HepG2 (cell line): ENCODE data around the gene PSKH1. TPM values are rescaled to one million over a fixed set of nuclear protein-coding genes. Genes with fewer than 3 reads are reported as not detected.
A peak's percentile ranks its signal among the peaks of the same experiment; 100 is the strongest.

Source experiments
- ATAC-seq: fragments of 200-7000 bp; cut with Tn5 transposase; 3 replicates; pipeline ENCODE4 v1.9.1; 2020; ENCODE audit warnings: mild to moderate bottlenecking, moderate library complexity
- BruUV-seq: library from RNA; stranded (reverse); fragments of 400-500 nt; replicated peaks from 2 replicates; lab custom pipeline; 2021; lab: Mats Ljungman, UMichigan
- CTCF ChIA-PET: fragments of 300-600 bp; formaldehyde crosslinking; extraction: SDS; loops from one replicate; lab custom pipeline; 2021; ENCODE audit warnings: low total read pairs, inconsistent platforms, low intra/inter-chr PET ratio; lab: Yijun Ruan, JAX
- POLR2A ChIA-PET: fragments of 350-600 bp; sonication (Branson Sonifier 250); formaldehyde crosslinking; loops from one replicate; lab custom pipeline; 2020; ENCODE audit warnings: antibody characterized with exemption, inconsistent platforms; lab: Yijun Ruan, JAX
- DNase-seq: peaks from one replicate; pipeline ENCODE4 v3.0.0-alpha.2; 2015; ENCODE audit warnings: low spot score
- FAIRE-seq: peaks from 3 replicates; lab custom pipeline; 2011; peaks lifted over from hg19 to GRCh38; lab: Jason Lieb, UNC
- H2AFZ ChIP-seq: one replicate; pipeline ENCODE4 v1.6.1; 2011; ENCODE audit warnings: low read length, inconsistent platforms
- H3K27ac ChIP-seq: fragments of 300-600 bp; 3 replicates; pipeline ENCODE4 v1.8.0; 2011; ENCODE audit warnings: mixed run types, mild to moderate bottlenecking, mixed read lengths, low read length, inconsistent platforms; ENCODE audit not compliant: insufficient read depth; ENCODE audit errors: extremely low read length
- H3K27me3 ChIP-seq, 2 experiments: fragments of 200-600 bp in 1 of 2; 2 replicates in 1 of 2; 3 replicates in 1 of 2; pipeline versions ENCODE4 v1.6.0 to v1.8.0; 2011; ENCODE audit warnings: low read length in 2 of 2, mild to moderate bottlenecking in 2 of 2, moderate library complexity in 2 of 2, inconsistent platforms in 1 of 2; ENCODE audit not compliant: insufficient read depth in 2 of 2, control insufficient read depth in 1 of 2
- H3K36me3 ChIP-seq, 2 experiments: fragments of 200-600 bp in 1 of 2; replicated peaks in 1 of 2; 2 replicates in 1 of 2; 3 replicates in 1 of 2; pipeline versions ENCODE4 v1.5.1 to v1.8.0; 2011; ENCODE audit warnings: low read length in 2 of 2, inconsistent platforms in 1 of 2; ENCODE audit not compliant: insufficient read depth in 2 of 2, control insufficient read depth in 1 of 2
- H3K4me1 ChIP-seq: 2 replicates; pipeline ENCODE4 v1.5.1; 2012; ENCODE audit warnings: low read length, inconsistent platforms; ENCODE audit not compliant: insufficient read depth
- H3K4me2 ChIP-seq: 2 replicates; pipeline ENCODE4 v1.6.0; 2011; ENCODE audit warnings: low read depth, low read length, inconsistent platforms
- H3K4me3 ChIP-seq, 3 experiments: fragments of 200-600 bp in 1 of 3; sonication (generic), shearing (Covaris generic) in 1 of 3; replicated peaks in 1 of 3; 2 replicates each; pipeline ENCODE4 v1.5.1; 2011 to 2016; ENCODE audit warnings: low read length in 3 of 3, inconsistent platforms in 2 of 3, low read depth in 2 of 3, mild to moderate bottlenecking in 2 of 3, control low read depth in 1 of 3, mixed read lengths in 1 of 3; ENCODE audit not compliant: insufficient read depth in 1 of 3
- H3K79me2 ChIP-seq: one replicate; pipeline ENCODE4 v1.6.1; 2011; ENCODE audit warnings: low read length, inconsistent platforms; ENCODE audit not compliant: insufficient read depth
- H3K9ac ChIP-seq: 2 replicates; pipeline ENCODE4 v1.6.0; 2011; ENCODE audit warnings: mild to moderate bottlenecking, low read depth, low read length, inconsistent platforms; ENCODE audit not compliant: insufficient read depth
- H3K9me3 ChIP-seq: 2 replicates; pipeline ENCODE4 v1.5.1; 2012; ENCODE audit warnings: mild to moderate bottlenecking, low read length
- H4K20me1 ChIP-seq: 2 replicates; pipeline ENCODE4 v1.6.0; 2011; ENCODE audit warnings: inconsistent platforms, mild to moderate bottlenecking, low read length, moderate library complexity; ENCODE audit not compliant: insufficient read depth
- AGO2 ChIP-seq: fragments of 200-400 bp; formaldehyde crosslinking; optimal IDR thresholded peaks from 2 replicates; pipeline ENCODE3; 2017; ENCODE audit warnings: mild to moderate bottlenecking, low read depth, low read length, moderate library complexity
- AKAP8 ChIP-seq: sonication (generic); formaldehyde crosslinking; IDR thresholded peaks from 2 replicates; pipeline ENCODE4 v1.5.1; 2020; ENCODE audit warnings: mild to moderate bottlenecking, missing genetic modification reagents
- BRD4 ChIP-seq: sonication (generic); formaldehyde crosslinking; IDR thresholded peaks from 2 replicates; pipeline ENCODE4 v1.4.0; 2020; ENCODE audit warnings: missing genetic modification reagents
- RBM39 ChIP-seq: fragments of 200-400 bp; formaldehyde crosslinking; IDR thresholded peaks from one replicate; pipeline ENCODE4 v1.6.1; 2018; ENCODE audit warnings: antibody characterized with exemption, mild to moderate bottlenecking, low read depth, low read length; ENCODE audit not compliant: poor library complexity, severe bottlenecking
- RFX5 ChIP-seq: IDR thresholded peaks from 2 replicates; pipeline ENCODE4 v1.6.1; 2011; ENCODE audit warnings: low read depth, low read length, improper control_type of control experiment
- SAP130 ChIP-seq: IDR thresholded peaks from 2 replicates; pipeline ENCODE4 v1.6.1; 2016; ENCODE audit warnings: low read depth
- TBL1XR1 ChIP-seq: fragments of 150-350 bp; IDR thresholded peaks from 2 replicates; pipeline ENCODE4 v1.6.1; 2014; ENCODE audit warnings: borderline replicate concordance, low read length; ENCODE audit not compliant: partially characterized antibody
- ZFP62 ChIP-seq: sonication (generic); formaldehyde crosslinking; IDR thresholded peaks from 2 replicates; pipeline ENCODE4 v1.4.0; 2020; ENCODE audit warnings: missing genetic modification reagents
- ZNF30 ChIP-seq: sonication (generic); formaldehyde crosslinking; IDR thresholded peaks from 2 replicates; pipeline ENCODE4 v1.5.0; 2020; ENCODE audit warnings: mild to moderate bottlenecking, missing genetic modification reagents
- ZNF432 ChIP-seq: sonication (generic); formaldehyde crosslinking; IDR thresholded peaks from 2 replicates; pipeline ENCODE4 v1.5.0; 2020; ENCODE audit warnings: missing genetic modification reagents, mild to moderate bottlenecking, borderline replicate concordance
- ZNF776 ChIP-seq: sonication (generic); formaldehyde crosslinking; IDR thresholded peaks from 2 replicates; pipeline ENCODE4 v1.4.0; 2020; ENCODE audit warnings: mild to moderate bottlenecking, missing genetic modification reagents
- ZNF781 ChIP-seq: sonication (generic); formaldehyde crosslinking; IDR thresholded peaks from 2 replicates; pipeline ENCODE4 v1.5.1; 2020; ENCODE audit warnings: borderline replicate concordance, mild to moderate bottlenecking, missing genetic modification reagents; ENCODE audit errors: not compliant biosample characterization
- ZSCAN25 ChIP-seq: sonication (generic); formaldehyde crosslinking; IDR thresholded peaks from 2 replicates; pipeline ENCODE4 v1.8.0; 2022; ENCODE audit warnings: mild to moderate bottlenecking, missing genetic modification reagents
- WGBS: methylation state at CpG from one replicate; pipeline ENCODE4 v1.1.6; 2017; ENCODE audit warnings: low lambda C conversion rate; 5-methylcytosine and 5-hydroxymethylcytosine counted together
- in situ Hi-C: cut with HindIII; loops from 2 replicates; pipeline ENCODE4 v1.10.0; 2017; ENCODE audit warnings: low pct_unique_long_range_greater_than_20kb; ENCODE audit not compliant: extremely low pct_ligation_motif_present
- intact Hi-C: fragments of 100-400 bp; cut with micrococcal nuclease; formaldehyde crosslinking; loops from one replicate; pipeline ENCODE4 v1.10.0; 2022; ENCODE audit not compliant: unreplicated experiment
- polyA plus RNA-seq, 8 experiments: library from polyadenylated mRNA; depleted of rRNA in 3 of 8; stranded (reverse) in 7 of 8; unstranded in 1 of 8; fragments of >200 nt; fragmentation: Illumina TruSeq in 4 of 8; extraction: Trizol in 4 of 8; gene quantifications; 2 replicates each; pipeline versions ENCODE4 v1.2.1 to v1.2.3, GENCODE V29; 2011 to 2016; ENCODE audit warnings: low read depth in 4 of 8, missing spikeins in 1 of 8, mixed read lengths in 1 of 8; ENCODE audit not compliant: insufficient read depth in 1 of 8
- total RNA-seq, 5 experiments: library from RNA; depleted of rRNA; stranded (reverse); fragments of >200 nt; fragmentation: Illumina TruSeq; extraction: Trizol; gene quantifications; 2 replicates each; pipeline ENCODE4 v1.2.3, GENCODE V29; 2016; ENCODE audit warnings: low read depth in 1 of 5
- TF ChIP-seq, protein P1 (sequence below): sonication (generic); formaldehyde crosslinking; IDR thresholded peaks from 2 replicates; pipeline ENCODE4 v1.4.0; 2020; ENCODE audit warnings: missing genetic modification reagents
- TF ChIP-seq, protein P2 (sequence below): sonication (generic); formaldehyde crosslinking; conservative IDR thresholded peaks from 2 replicates; pipeline ENCODE4 v1.8.1; 2023; ENCODE audit warnings: missing genetic modification reagents

PSKH1 gene
- total and polyA plus RNA-seq, 2 of the 13 experiments (the other 11 are each of a cell fraction or from before 2014, with no cell fraction given): 8.4 to 19.1 TPM

DNA sequence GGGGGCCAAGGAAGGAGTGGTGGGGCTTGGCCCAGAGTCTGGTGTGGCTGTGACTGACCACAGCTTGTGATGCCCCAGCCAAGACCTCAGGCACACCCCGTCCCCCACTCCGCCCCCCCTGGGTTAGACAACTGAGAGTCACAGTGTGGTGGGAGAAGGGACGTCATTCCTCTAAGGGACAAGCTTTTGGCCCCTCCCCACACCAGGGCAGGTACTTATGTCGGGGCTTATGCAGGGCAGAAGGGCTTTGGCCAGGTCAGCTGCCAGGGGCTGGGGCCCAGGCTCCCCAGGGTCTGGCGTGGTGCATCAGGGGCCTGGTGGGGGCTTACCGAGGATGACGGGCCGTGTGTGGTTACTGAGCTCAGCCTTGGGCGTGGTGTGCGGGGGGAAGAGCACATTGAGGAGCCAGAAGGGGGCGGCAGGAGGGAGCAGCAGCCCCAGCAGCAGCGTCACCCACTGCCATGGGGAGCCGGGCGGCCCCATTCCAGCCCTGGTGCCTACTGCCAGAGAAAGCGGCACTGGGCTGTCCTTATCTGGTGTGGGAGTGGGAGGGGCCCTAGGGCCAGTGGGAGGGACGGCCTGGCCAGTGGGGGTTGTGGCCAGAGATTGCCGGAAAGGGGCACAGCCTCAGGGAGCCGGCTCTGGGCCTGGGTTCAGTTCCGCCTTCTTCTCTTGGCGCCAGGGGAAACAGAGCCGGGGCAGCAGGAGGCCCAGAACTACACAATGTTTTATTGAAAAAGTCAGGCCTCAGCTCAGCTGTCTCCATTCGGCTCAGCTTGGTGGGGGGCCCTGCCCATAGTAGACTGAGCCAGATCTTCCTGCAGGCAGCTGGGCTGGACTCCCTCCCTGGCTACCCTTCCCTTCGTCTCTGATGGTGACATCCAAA lies 50.8 kb downstream of the PSKH1 start, which contains the start of gene LCAT (continued):
- TF ChIP-seq, protein P1, sequence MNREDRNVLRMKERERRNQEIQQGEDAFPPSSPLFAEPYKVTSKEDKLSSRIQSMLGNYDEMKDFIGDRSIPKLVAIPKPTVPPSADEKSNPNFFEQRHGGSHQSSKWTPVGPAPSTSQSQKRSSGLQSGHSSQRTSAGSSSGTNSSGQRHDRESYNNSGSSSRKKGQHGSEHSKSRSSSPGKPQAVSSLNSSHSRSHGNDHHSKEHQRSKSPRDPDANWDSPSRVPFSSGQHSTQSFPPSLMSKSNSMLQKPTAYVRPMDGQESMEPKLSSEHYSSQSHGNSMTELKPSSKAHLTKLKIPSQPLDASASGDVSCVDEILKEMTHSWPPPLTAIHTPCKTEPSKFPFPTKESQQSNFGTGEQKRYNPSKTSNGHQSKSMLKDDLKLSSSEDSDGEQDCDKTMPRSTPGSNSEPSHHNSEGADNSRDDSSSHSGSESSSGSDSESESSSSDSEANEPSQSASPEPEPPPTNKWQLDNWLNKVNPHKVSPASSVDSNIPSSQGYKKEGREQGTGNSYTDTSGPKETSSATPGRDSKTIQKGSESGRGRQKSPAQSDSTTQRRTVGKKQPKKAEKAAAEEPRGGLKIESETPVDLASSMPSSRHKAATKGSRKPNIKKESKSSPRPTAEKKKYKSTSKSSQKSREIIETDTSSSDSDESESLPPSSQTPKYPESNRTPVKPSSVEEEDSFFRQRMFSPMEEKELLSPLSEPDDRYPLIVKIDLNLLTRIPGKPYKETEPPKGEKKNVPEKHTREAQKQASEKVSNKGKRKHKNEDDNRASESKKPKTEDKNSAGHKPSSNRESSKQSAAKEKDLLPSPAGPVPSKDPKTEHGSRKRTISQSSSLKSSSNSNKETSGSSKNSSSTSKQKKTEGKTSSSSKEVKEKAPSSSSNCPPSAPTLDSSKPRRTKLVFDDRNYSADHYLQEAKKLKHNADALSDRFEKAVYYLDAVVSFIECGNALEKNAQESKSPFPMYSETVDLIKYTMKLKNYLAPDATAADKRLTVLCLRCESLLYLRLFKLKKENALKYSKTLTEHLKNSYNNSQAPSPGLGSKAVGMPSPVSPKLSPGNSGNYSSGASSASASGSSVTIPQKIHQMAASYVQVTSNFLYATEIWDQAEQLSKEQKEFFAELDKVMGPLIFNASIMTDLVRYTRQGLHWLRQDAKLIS (CRISPR knock-in tag): no peak

GRCh38 chr16:67944690-67945391 lies 51.8 kb downstream of the PSKH1 start:
- BruUV-seq: no TSS peak
- Histone ChIP-seq H3K9me3 (no peaks in the 10 kb centered on the region), H3K4me2 (peak overlapping the region; percentile 72), H3K27ac (peak overlapping the region; percentile 85), H2AFZ (no peak overlapping the region), H4K20me1 (peaks cover 17% of the 10 kb centered on the region; the same call in 1 of the 2 replicates), H3K4me1 (peaks cover 52% of the 10 kb centered on the region), H3K79me2 (no peaks in the 10 kb centered on the region), H3K36me3 (peaks cover 42 to 63% of the 10 kb centered on the region in 2 experiments), H3K4me3 (peak overlapping the region in 1 of 3 experiments; percentile 65; a peak in 1 of 6 replicates), H3K9ac (peak overlapping the region; percentile 61; the same call in 1 of the 2 replicates), H3K27me3 (no peaks in the 10 kb centered on the region)
- WGBS: 98% methylated on average over 18 of the region's 24 CpGs
- no peak for FAIRE-seq
- DNase-seq: no peak
- no peak for ATAC-seq
- in situ Hi-C loops: loop anchor here (5.0 kb wide), 1 partner anchor 97 kb away; no protein-coding TSS in a partner anchor
- intact Hi-C loops: no loop called here
- ChIA-PET CTCF (no interaction called here), POLR2A (interaction anchor here (1.0 to 13.6 kb wide), 10 partner anchors 10 to 382 kb away, joined by 3 to 226 read pairs (median 4); partner anchors contain the start of genes NUTF2, PSKH1 and SLC12A4)
- TF ChIP-seq AGO2 (peak; percentile 41), BRD4 (CRISPR knock-in tag) (0 out of 2 replicates have a peak, but pooled peaks have one; percentile 25), ZNF432 (CRISPR knock-in tag) (0 out of 2 replicates have a peak, but pooled peaks have one; percentile 10), RFX5 (no peak), TBL1XR1 (no peak), ZNF781 (no peak), ZSCAN25 (CRISPR knock-in tag) (no peak), AKAP8 (CRISPR knock-in tag) (0 out of 2 replicates have a peak, but pooled peaks have one; percentile 27), ZFP62 (CRISPR knock-in tag) (no peak), ZNF30 (CRISPR knock-in tag) (no peak), SAP130 (CRISPR knock-in tag) (no peak), ZNF776 (CRISPR knock-in tag) (no peak), RBM39 (no peak)
- TF ChIP-seq, protein P2, sequence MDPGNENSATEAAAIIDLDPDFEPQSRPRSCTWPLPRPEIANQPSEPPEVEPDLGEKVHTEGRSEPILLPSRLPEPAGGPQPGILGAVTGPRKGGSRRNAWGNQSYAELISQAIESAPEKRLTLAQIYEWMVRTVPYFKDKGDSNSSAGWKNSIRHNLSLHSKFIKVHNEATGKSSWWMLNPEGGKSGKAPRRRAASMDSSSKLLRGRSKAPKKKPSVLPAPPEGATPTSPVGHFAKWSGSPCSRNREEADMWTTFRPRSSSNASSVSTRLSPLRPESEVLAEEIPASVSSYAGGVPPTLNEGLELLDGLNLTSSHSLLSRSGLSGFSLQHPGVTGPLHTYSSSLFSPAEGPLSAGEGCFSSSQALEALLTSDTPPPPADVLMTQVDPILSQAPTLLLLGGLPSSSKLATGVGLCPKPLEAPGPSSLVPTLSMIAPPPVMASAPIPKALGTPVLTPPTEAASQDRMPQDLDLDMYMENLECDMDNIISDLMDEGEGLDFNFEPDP (CRISPR knock-in tag): 0 out of 2 replicates have a peak, but pooled peaks have one; percentile 40
